SJSA1 (cell line): Measurements from ENCODE around the gene GLRX2. TPM values are rescaled to one million over a fixed set of nuclear protein-coding genes. Genes with fewer than 3 reads are reported as not detected.
A peak's percentile ranks its signal among the peaks of the same experiment; 100 is the strongest.
"Not testable (repeated sequence)": the region's sequence is repeated elsewhere in the genome, so short reads cannot be mapped to it uniquely, and the experiment has no call there.

ENCODE experiments used
- DNase-seq, 2 experiments: peaks; one replicate each; pipeline ENCODE4 v3.0.0-alpha.2; 2015 to 2020; ENCODE audit warnings: low spot score in 2 of 2, low read depth in 1 of 2
- H3K27ac ChIP-seq: fragments of 250-450 bp; sonication (Bioruptor Pico); 2 replicates; pipeline ENCODE4 v1.5.1; 2020; ENCODE audit warnings: mild to moderate bottlenecking, moderate library complexity
- H3K27me3 ChIP-seq: fragments of 250-450 bp; sonication (Bioruptor Pico); replicated peaks from 2 replicates; pipeline ENCODE4 v1.5.1; 2020; ENCODE audit warnings: mild to moderate bottlenecking, moderate library complexity
- H3K36me3 ChIP-seq: fragments of 250-450 bp; sonication (Bioruptor Pico); 2 replicates; pipeline ENCODE4 v1.5.1; 2020; ENCODE audit warnings: mild to moderate bottlenecking
- H3K4me1 ChIP-seq: fragments of 250-450 bp; sonication (Bioruptor Pico); replicated peaks from 2 replicates; pipeline ENCODE4 v1.6.1; 2021; ENCODE audit warnings: mild to moderate bottlenecking
- H3K4me3 ChIP-seq: fragments of 250-450 bp; sonication (Bioruptor Pico); 2 replicates; pipeline ENCODE4 v1.5.1; 2020; ENCODE audit warnings: mild to moderate bottlenecking
- H3K9me3 ChIP-seq: fragments of 250-450 bp; sonication (Bioruptor Pico); replicated peaks from 2 replicates; pipeline ENCODE4 v1.5.1; 2020; ENCODE audit warnings: mild to moderate bottlenecking
- total RNA-seq: library from RNA; depleted of rRNA; stranded (reverse); fragments of >200 nt; shearing (Covaris generic); gene quantifications from 2 replicates; pipeline ENCODE4 v1.2.3, GENCODE V29; 2014

GLRX2 gene
- total RNA-seq, 1 experiment from 2014 or later, result 35.6 TPM

- Histone ChIP-seq H3K4me1 (no peaks in the 10 kb centered on the region), H3K27ac (no peak overlapping the region), H3K9me3 (no peaks in the 10 kb centered on the region), H3K27me3 (no peaks in the 10 kb centered on the region), H3K4me3 (no peak overlapping the region), H3K36me3 (peaks cover 18% of the 10 kb centered on the region)
- DNase-seq, result no peak
These were observed 37.2 kb downstream of the GLRX2 start for GRCh38 chr1:193068013-193068412.

- no peak overlapping the region for H3K4me3 ChIP-seq
- no peak for DNase-seq
- no peak overlapping the region for H3K27ac ChIP-seq
- peaks cover 18% of the 10 kb centered on the region; the same call in 1 of the 2 replicates for H3K36me3 ChIP-seq
- no peaks in the 10 kb centered on the region for H3K9me3 ChIP-seq
- H3K4me1 ChIP-seq, result no peaks in the 10 kb centered on the region
- H3K27me3 ChIP-seq, result no peaks in the 10 kb centered on the region
These were observed 38.6 kb downstream of the GLRX2 start for GRCh38 chr1:193066606-193067005.

DNA sequence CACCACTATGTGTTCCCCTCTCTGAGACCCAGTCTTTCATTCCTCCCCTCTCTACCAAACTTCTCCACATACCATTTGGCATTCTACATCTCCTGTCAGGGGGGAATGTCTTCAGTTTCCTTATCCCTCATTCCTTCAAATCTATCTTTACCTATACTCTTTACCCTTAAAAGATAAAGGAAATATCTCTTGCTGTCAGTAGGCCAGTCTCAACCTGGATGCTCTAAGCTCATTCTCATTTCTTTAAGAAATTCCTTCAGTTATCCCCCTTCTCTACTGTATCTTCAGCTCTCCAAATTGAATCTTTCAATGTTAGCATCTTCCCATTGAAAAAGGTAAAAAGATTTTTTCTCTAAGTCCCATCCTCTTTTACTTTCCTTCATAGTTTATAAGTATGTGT is 39.3 kb downstream of the GLRX2 start:
- no peak for DNase-seq
- Histone ChIP-seq H3K36me3 (peaks cover 14% of the 10 kb centered on the region; the same call in 1 of the 2 replicates), H3K4me1 (peaks cover 3% of the 10 kb centered on the region), H3K9me3 (no peaks in the 10 kb centered on the region), H3K27ac (no peak overlapping the region), H3K27me3 (no peaks in the 10 kb centered on the region), H3K4me3 (no peak overlapping the region)

DNA sequence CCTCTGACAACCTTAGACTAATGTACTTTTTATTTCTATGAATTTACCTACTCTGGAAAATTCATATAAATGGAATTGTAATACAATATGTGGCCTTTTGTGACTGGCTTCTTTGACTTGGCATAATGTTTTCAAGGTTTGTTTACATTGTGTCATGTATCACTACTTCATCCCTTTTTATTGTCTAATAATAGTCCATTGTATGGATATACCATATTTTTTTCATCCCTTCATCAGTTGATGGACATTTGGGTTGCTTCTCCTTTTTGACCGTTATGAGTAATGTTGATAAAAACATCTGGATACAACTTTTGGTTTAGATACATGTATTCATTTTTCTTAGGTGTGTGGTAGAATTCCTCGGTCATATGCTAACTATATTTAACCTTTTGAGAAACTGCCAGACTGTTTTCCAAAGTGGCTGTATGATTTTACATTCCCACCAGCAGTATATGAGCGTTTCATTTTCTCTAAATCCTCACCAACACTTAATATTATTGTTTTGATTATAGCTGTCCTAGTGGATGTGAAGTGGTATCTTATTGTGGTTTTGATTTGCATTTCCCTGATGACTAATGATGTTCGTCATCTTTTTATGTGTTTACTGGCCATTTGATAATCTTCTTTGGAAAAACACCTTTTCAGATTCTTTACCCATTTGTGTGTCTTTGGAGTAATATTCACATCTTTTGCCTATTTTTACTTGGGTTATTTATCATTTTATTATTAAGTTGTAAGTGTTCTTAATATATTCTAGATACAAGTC is 42.3 kb downstream of the GLRX2 start:
- H3K27ac ChIP-seq, result no peak overlapping the region
- H3K27me3 ChIP-seq, result no peaks in the 10 kb centered on the region
- no peak for DNase-seq

GRCh38 chr1:193060938-193061337 is 44.3 kb downstream of the GLRX2 start:
- Histone ChIP-seq H3K4me3 (peak overlapping the region; percentile 70), H3K27me3 (no peaks in the 10 kb centered on the region), H3K36me3 (no peaks in the 10 kb centered on the region), H3K27ac (no peak overlapping the region; the same call in 1 of the 2 replicates), H3K9me3 (no peaks in the 10 kb centered on the region), H3K4me1 (peaks cover 5% of the 10 kb centered on the region)
- peak in 1 of 2 experiments; percentile 4 for DNase-seq

More for the DNA sequence above, 42.3 kb downstream of the GLRX2 start:
- H3K4me1 ChIP-seq, result peaks cover 5% of the 10 kb centered on the region
- peaks cover 4% of the 10 kb centered on the region; the same call in 1 of the 2 replicates for H3K36me3 ChIP-seq
- H3K4me3 ChIP-seq, result no peak overlapping the region
- no peaks in the 10 kb centered on the region for H3K9me3 ChIP-seq

- H3K27me3 ChIP-seq, result no peaks in the 10 kb centered on the region
- no peaks in the 10 kb centered on the region for H3K36me3 ChIP-seq
- H3K27ac ChIP-seq, result peak overlapping the region; percentile 77; the same call in 1 of the 2 replicates
- H3K4me3 ChIP-seq, result peak overlapping the region; percentile 70
- no peak for DNase-seq
- peaks cover 5% of the 10 kb centered on the region for H3K4me1 ChIP-seq
- no peaks in the 10 kb centered on the region for H3K9me3 ChIP-seq
These were observed 44.8 kb downstream of the GLRX2 start for GRCh38 chr1:193060406-193060805.

GRCh38 chr1:193060115-193060403 is 45.2 kb downstream of the GLRX2 start:
- Histone ChIP-seq H3K9me3 (no peaks in the 10 kb centered on the region), H3K36me3 (no peaks in the 10 kb centered on the region), H3K27ac (peak overlapping the region; percentile 77), H3K4me1 (peaks cover 5% of the 10 kb centered on the region), H3K4me3 (peak overlapping the region; percentile 70), H3K27me3 (no peaks in the 10 kb centered on the region)
- no peak for DNase-seq

DNA sequence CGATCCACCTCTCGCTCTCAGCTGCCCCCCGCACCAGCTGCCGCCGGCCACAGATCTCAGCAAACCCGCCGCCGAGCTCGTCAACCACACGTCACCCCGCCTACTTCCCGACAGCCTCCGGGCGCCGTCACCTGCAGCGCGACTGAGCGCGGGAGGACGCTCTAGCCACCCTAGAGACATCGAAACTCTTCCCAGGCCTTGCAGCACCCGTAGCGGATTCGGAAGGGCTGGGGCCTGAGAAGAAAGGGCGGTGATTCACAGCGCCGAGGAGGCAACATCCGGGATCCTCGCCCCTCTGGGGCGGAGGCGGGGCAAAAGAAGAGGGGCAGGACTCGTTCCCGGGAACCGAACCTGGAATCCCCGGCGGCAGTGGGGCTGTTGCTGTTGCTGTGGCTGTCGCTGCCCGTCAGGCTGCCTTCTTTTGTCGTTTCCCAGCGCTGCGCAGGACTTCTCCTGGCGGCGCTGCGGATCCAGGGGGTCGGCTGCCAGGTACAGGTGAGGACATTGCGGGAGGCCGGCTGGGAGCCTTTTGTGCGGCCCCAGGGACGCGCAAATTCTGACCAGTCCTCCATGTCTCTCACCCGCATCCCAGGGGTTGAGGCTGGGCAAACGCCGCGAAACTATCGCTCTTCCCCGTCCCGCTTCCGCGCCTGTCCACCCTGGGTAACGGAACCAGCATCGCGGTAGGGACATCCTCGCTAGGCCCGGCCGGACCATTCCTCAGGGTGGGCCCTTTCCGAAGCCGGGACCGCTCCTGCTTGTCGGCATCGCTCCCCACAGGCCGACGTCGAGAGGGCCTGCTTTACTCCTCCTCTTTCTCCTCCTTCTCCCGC is 45.7 kb downstream of the GLRX2 start, which contains the start of the genes RO60 and UCHL5:
TSS of gene RO60 (plus strand) at position 331 of the 833 bp plus-strand sequence. CDS start 9,443 bp downstream, outside the sequence.
TSS of gene UCHL5 (minus strand) at position 79 of the 833 bp plus-strand sequence. CDS start 100 bp downstream, outside the sequence.
- H3K27ac ChIP-seq, result peak within 1 kb of the TSS; percentile 77
- no peaks in the 10 kb centered on the region for H3K27me3 ChIP-seq
- no peaks in the 10 kb centered on the region for H3K9me3 ChIP-seq
- no peaks in the 10 kb centered on the region for H3K36me3 ChIP-seq
- DNase-seq, result peak; percentile 98
- H3K4me1 ChIP-seq, result peaks cover 5% of the 10 kb centered on the region
- peak within 1 kb of the TSS; percentile 70 for H3K4me3 ChIP-seq

GRCh38 chr1:193058529-193059281 is 46.5 kb downstream of the GLRX2 start:
- peaks cover 5% of the 10 kb centered on the region for H3K4me1 ChIP-seq
- H3K27me3 ChIP-seq, result no peaks in the 10 kb centered on the region
- no peaks in the 10 kb centered on the region for H3K36me3 ChIP-seq
- peak in 1 of 2 experiments; percentile 41 for DNase-seq
- peak overlapping the region; percentile 70 for H3K4me3 ChIP-seq
- no peaks in the 10 kb centered on the region for H3K9me3 ChIP-seq
- H3K27ac ChIP-seq, result peak overlapping the region; percentile 46

DNA sequence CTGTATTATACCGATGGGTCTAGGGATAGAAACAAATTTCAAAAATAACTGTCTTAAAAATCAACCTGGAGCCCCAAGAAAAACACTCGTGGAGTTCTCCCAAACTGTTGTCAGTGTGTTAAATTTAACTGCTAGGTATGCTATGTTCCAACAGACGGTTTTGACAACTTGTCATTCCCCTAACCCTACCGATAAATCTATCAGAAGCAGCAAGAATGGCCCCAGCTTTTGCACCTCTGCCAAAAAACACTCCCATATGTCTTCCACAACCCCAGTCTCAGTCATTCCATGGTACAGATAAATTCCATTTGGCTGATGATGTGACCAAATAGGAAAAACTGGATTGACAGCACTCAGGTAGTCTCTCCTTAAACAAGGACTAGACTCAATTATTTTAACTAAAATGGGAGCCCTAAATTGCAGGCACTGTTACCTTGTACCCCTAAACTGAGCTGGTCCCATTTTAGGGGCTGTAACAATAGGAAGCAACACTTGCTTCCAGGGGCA is 51.0 kb downstream of the GLRX2 start:
- H3K9me3 ChIP-seq, result no peaks in the 10 kb centered on the region
- peaks cover 7% of the 10 kb centered on the region for H3K36me3 ChIP-seq
- DNase-seq, result no peak
- H3K4me3 ChIP-seq, result no peak overlapping the region
- H3K4me1 ChIP-seq, result no peaks in the 10 kb centered on the region; the same call in 1 of the 2 replicates
- no peaks in the 10 kb centered on the region for H3K27me3 ChIP-seq
- no peak overlapping the region for H3K27ac ChIP-seq

GRCh38 chr1:193048913-193049312 is 56.3 kb downstream of the GLRX2 start:
- peaks cover 32% of the 10 kb centered on the region for H3K36me3 ChIP-seq
- H3K27ac ChIP-seq, DNase-seq: not testable (repeated sequence)

More at GRCh38 chr1:193048913-193049312, 56.3 kb downstream of the GLRX2 start:
- H3K9me3 ChIP-seq, H3K4me3 ChIP-seq, H3K27me3 ChIP-seq, H3K4me1 ChIP-seq: not testable (repeated sequence)
